K562 (cell line): ENCODE measurements around the gene WDR64. TPM values are rescaled to one million over a fixed set of nuclear protein-coding genes. Genes with fewer than 3 reads are reported as not detected.

Experiments
- ATAC-seq: fragments of 200-7000 bp; cut with Tn5 transposase; 3 replicates; pipeline ENCODE4 v1.9.1; 2020; ENCODE audit warnings: moderate library complexity
- BruUV-seq: library from RNA; stranded (reverse); fragments of 400-500 nt; replicated peaks from 2 replicates; lab custom pipeline; 2021; lab: Mats Ljungman, UMichigan
- CTCF ChIA-PET: fragments of 300-600 bp; formaldehyde crosslinking; extraction: SDS; loops from one replicate; lab custom pipeline; 2021; ENCODE audit warnings: low intra/inter-chr PET ratio; lab: Yijun Ruan, JAX
- POLR2A ChIA-PET: fragments of 300-600, 350-650 bp; sonication (Branson Sonifier 250); formaldehyde crosslinking; extraction: SDS; loops from one replicate; lab custom pipeline; 2021; ENCODE audit warnings: antibody characterized with exemption, inconsistent platforms; lab: Yijun Ruan, JAX
- DNase-seq, 4 experiments: peaks; one replicate each; pipeline versions ENCODE4 v3.0.0 to v3.0.0-alpha.2; 2011 to 2018; ENCODE audit warnings: low spot score in 3 of 4, mixed read lengths in 3 of 4; ENCODE audit errors: extremely low read depth in 1 of 4
- FAIRE-seq: peaks from 2 replicates; lab custom pipeline; 2011; peaks lifted over from hg19 to GRCh38; lab: Jason Lieb, UNC
- H2AFZ ChIP-seq: 2 replicates; pipeline ENCODE4 v1.6.0; 2011; ENCODE audit warnings: low read depth, low read length, control low read depth, inconsistent platforms
- H3K27ac ChIP-seq: fragments of 200-600 bp; 3 replicates; pipeline ENCODE4 v1.8.0; 2011; ENCODE audit warnings: low read depth, mild to moderate bottlenecking, control low read depth, inconsistent platforms, low read length, moderate library complexity, mixed read lengths; ENCODE audit errors: extremely low read depth
- H3K27me3 ChIP-seq, 2 experiments: fragments of 300-600 bp in 1 of 2; 2 replicates in 1 of 2; 3 replicates in 1 of 2; pipeline versions ENCODE4 v1.6.0 to v1.8.0; 2011; ENCODE audit warnings: inconsistent platforms in 2 of 2, low read length in 2 of 2, mild to moderate bottlenecking in 1 of 2, mixed read lengths in 1 of 2, moderate library complexity in 1 of 2; ENCODE audit not compliant: control insufficient read depth in 2 of 2, insufficient read depth in 2 of 2
- H3K36me3 ChIP-seq: fragments of 300-600 bp; 3 replicates; pipeline ENCODE4 v1.8.0; 2011; ENCODE audit warnings: mild to moderate bottlenecking, low read length, inconsistent platforms; ENCODE audit not compliant: control insufficient read depth, insufficient read depth
- H3K4me1 ChIP-seq, 2 experiments: fragments of 200-600 bp in 1 of 2; replicated peaks in 1 of 2; 2 replicates in 1 of 2; 3 replicates in 1 of 2; pipeline versions ENCODE4 v1.5.1 to v1.8.0; 2011; ENCODE audit warnings: inconsistent platforms in 2 of 2, low read length in 2 of 2, mild to moderate bottlenecking in 1 of 2, mixed read lengths in 1 of 2, moderate library complexity in 1 of 2; ENCODE audit not compliant: control insufficient read depth in 2 of 2, insufficient read depth in 2 of 2
- H3K4me2 ChIP-seq: 2 replicates; pipeline ENCODE4 v1.6.1; 2011; ENCODE audit warnings: low read length, control low read depth, inconsistent platforms, mixed read lengths; ENCODE audit not compliant: insufficient read depth
- H3K4me3 ChIP-seq: fragments of 200-600 bp; sonication (generic), shearing (Covaris generic); 2 replicates; pipeline ENCODE4 v1.5.1; 2016; ENCODE audit warnings: control low read depth, inconsistent platforms
- H3K79me2 ChIP-seq: fragments of 200-600 bp; 3 replicates; pipeline ENCODE4 v1.8.0; 2011; ENCODE audit warnings: low read length, inconsistent platforms; ENCODE audit not compliant: control insufficient read depth, insufficient read depth
- H3K9ac ChIP-seq, 2 experiments: 2 replicates each; pipeline versions ENCODE4 v1.6.0 to v1.6.1; 2011; ENCODE audit warnings: low read depth in 2 of 2, low read length in 2 of 2, control low read depth in 1 of 2, inconsistent platforms in 1 of 2, mild to moderate bottlenecking in 1 of 2, mixed read lengths in 1 of 2; ENCODE audit not compliant: insufficient read depth in 1 of 2
- H3K9me1 ChIP-seq: one replicate; pipeline ENCODE4 v1.6.0; 2011; ENCODE audit warnings: inconsistent platforms, mild to moderate bottlenecking, low read length, moderate library complexity; ENCODE audit not compliant: control insufficient read depth, insufficient read depth
- H3K9me3 ChIP-seq: replicated peaks from 2 replicates; pipeline ENCODE4 v1.5.1; 2011; ENCODE audit warnings: low read depth, low read length, inconsistent platforms; ENCODE audit not compliant: control insufficient read depth, insufficient read depth
- H4K20me1 ChIP-seq: replicated peaks from 2 replicates; pipeline ENCODE4 v1.6.1; 2011; ENCODE audit warnings: low read length, inconsistent platforms, mixed read lengths; ENCODE audit not compliant: control insufficient read depth, insufficient read depth
- ARID3A ChIP-seq: IDR thresholded peaks from 2 replicates; pipeline ENCODE4 v1.6.1; 2012; ENCODE audit warnings: low read depth, low read length, improper control_type of control experiment, borderline replicate concordance
- ATF1 ChIP-seq, 2 experiments: fragments of 450-650 bp in 1 of 2; IDR thresholded peaks; 2 replicates each; pipeline ENCODE4 v1.6.1; 2016; ENCODE audit warnings: missing compliant biosample characterization in 1 of 2, missing genetic modification characterization in 1 of 2
- CTCF ChIP-seq, 3 experiments: IDR thresholded peaks in 2 of 3; conservative IDR thresholded peaks in 1 of 3; 2 replicates each; pipeline ENCODE4 v1.5.1; 2011 to 2012; ENCODE audit warnings: low read length in 3 of 3, mild to moderate bottlenecking in 3 of 3, control low read depth in 2 of 3, improper control_type of control experiment in 1 of 3, inconsistent platforms in 1 of 3, low read depth in 1 of 3, mixed read lengths in 1 of 3, moderate library complexity in 1 of 3; ENCODE audit not compliant: insufficient read depth in 2 of 3
- DNMT1 ChIP-seq: fragments of 450-650 bp; IDR thresholded peaks from 2 replicates; pipeline ENCODE4 v1.6.1; 2016; ENCODE audit warnings: antibody characterized with exemption, mild to moderate bottlenecking
- GATAD2B ChIP-seq: fragments of 450-650 bp; IDR thresholded peaks from 2 replicates; pipeline ENCODE4 v1.6.1; 2017; ENCODE audit warnings: mild to moderate bottlenecking, borderline replicate concordance
- HLTF ChIP-seq: fragments of 450-650 bp; IDR thresholded peaks from 2 replicates; pipeline ENCODE4 v1.6.1; 2016
- JUND ChIP-seq, 2 experiments: IDR thresholded peaks; 2 replicates in 1 of 2; 3 replicates in 1 of 2; pipeline ENCODE4 v1.6.1; 2011; ENCODE audit warnings: borderline replicate concordance in 2 of 2, low read depth in 2 of 2, low read length in 2 of 2, improper control_type of control experiment in 1 of 2, missing biosample characterization in 1 of 2, missing genetic modification characterization in 1 of 2, missing genetic modification reagents in 1 of 2
- KLF16 ChIP-seq: IDR thresholded peaks from 2 replicates; pipeline ENCODE4 v1.6.1; 2016; ENCODE audit warnings: antibody characterized with exemption
- MTF1 ChIP-seq: fragments of 250-450 bp; sonication (Bioruptor Pico); IDR thresholded peaks from 2 replicates; pipeline ENCODE4 v1.9.0; 2021; ENCODE audit warnings: moderate library complexity, mild to moderate bottlenecking, inconsistent platforms, borderline replicate concordance
- SIRT6 ChIP-seq: IDR thresholded peaks from one replicate; pipeline ENCODE4 v1.6.1; 2012; ENCODE audit warnings: low read depth, mild to moderate bottlenecking, control low read depth, inconsistent platforms, low read length, moderate library complexity
- U2AF1 ChIP-seq: fragments of 200-400 bp; formaldehyde crosslinking; optimal IDR thresholded peaks from 2 replicates; pipeline ENCODE3; 2017; ENCODE audit warnings: mild to moderate bottlenecking, low read depth, low read length, moderate library complexity
- ZNF384 ChIP-seq: IDR thresholded peaks from 2 replicates; pipeline ENCODE4 v1.6.1; 2012; ENCODE audit warnings: low read depth, low read length, improper control_type of control experiment
- ZNF512 ChIP-seq: IDR thresholded peaks from 2 replicates; pipeline ENCODE4 v1.6.1; 2016; ENCODE audit warnings: missing genetic modification characterization, missing compliant biosample characterization
- WGBS: fragments of 100-300 bp; shearing (Covaris generic); methylation state at CpG from one replicate; pipeline ENCODE4 v1.1.6; 2016; ENCODE audit warnings: low coverage, mixed read lengths; ENCODE audit not compliant: insufficient coverage; ENCODE audit errors: missing lambda C conversion rate; 5-methylcytosine and 5-hydroxymethylcytosine counted together
- in situ Hi-C: fragments of 300-500 bp; cut with MboI; formaldehyde crosslinking; loops from 4 replicates; pipeline ENCODE4 v1.15.0; 2018; ENCODE audit warnings: inconsistent platforms, mixed read lengths
- intact Hi-C: fragments of 100-400 bp; cut with micrococcal nuclease; formaldehyde crosslinking; loops from 2 replicates; pipeline ENCODE4 v1.14.2; 2022
- polyA plus RNA-seq, 8 experiments: library from polyadenylated mRNA; depleted of rRNA in 4 of 8; stranded (reverse) in 5 of 8; unstranded in 3 of 8; fragments of >200 nt; fragmentation: Nextera tagmentation in 2 of 8; fragmentation: Illumina TruSeq in 1 of 8; extraction: Ambion mirVana in 2 of 8; extraction: Trizol in 1 of 8; gene quantifications; 2 replicates each; pipeline versions ENCODE4 v1.2.1 to v1.2.3, GENCODE V29; 2011 to 2014; ENCODE audit warnings: inconsistent platforms in 1 of 8, missing spikeins in 1 of 8
- total RNA-seq, 7 experiments: library from RNA; depleted of rRNA in 6 of 7; stranded (reverse); fragments of >200 nt in 6 of 7; fragmentation: Illumina TruSeq in 2 of 7; extraction: Trizol in 2 of 7; gene quantifications; 2 replicates each; pipeline versions ENCODE4 v1.2.1 to v1.2.3, GENCODE V29; 2011 to 2021; ENCODE audit warnings: low replicate concordance in 1 of 7

The WDR64 gene
- total and polyA plus RNA-seq, 9 of the 15 experiments (the other 6 are each of a cell fraction or from before 2014, with no cell fraction given): 0.06 to 0.29 (median 0.19) TPM; not detected in 5

- no peak overlapping the region for H3K9ac ChIP-seq
- H3K4me1 ChIP-seq: peaks cover 6 to 19% of the 10 kb centered on the region in 2 experiments; a peak in 4 of 5 replicates
- 0% methylated on average over 1 of the region's 1 CpG for WGBS
- no TSS peak for BruUV-seq
- DNase-seq (peak in 2 of 4 experiments; percentile 45 to 77), FAIRE-seq (peak; percentile 74), ATAC-seq (peak; percentile 80)
- H3K27ac ChIP-seq: no peak overlapping the region
- in situ Hi-C loops (loop anchor here (5.0 to 10.0 kb wide), 2 partner anchors 218 to 310 kb away; no protein-coding TSS in a partner anchor), intact Hi-C loops (loop anchor here (1.0 to 10.0 kb wide), 5 partner anchors 65 to 950 kb away; no protein-coding TSS in a partner anchor)
- CTCF ChIA-PET: interaction anchor here (1.1 to 2.6 kb wide), 4 partner anchors 207 to 303 kb away, joined by 4 to 25 read pairs (median 14); partner anchors contain the start of gene KMO
- H3K79me2 ChIP-seq: no peaks in the 10 kb centered on the region
- no peak overlapping the region for H3K4me2 ChIP-seq
- POLR2A ChIA-PET: interaction anchor here (0.6 to 3.2 kb wide), 2 partner anchors 9 to 225 kb away, joined by 3 to 12 read pairs; no protein-coding TSS in a partner anchor
- no peaks in the 10 kb centered on the region for H4K20me1 ChIP-seq
- H3K27me3 ChIP-seq: no peaks in the 10 kb centered on the region
- H3K4me3 ChIP-seq: no peak overlapping the region
- no peaks in the 10 kb centered on the region for H3K9me1 ChIP-seq
- peak overlapping the region; percentile 48; the same call in 1 of the 2 replicates for H2AFZ ChIP-seq
- H3K36me3 ChIP-seq: no peaks in the 10 kb centered on the region
- H3K9me3 ChIP-seq: no peaks in the 10 kb centered on the region
- peak; percentile 87 for TF ChIP-seq ZNF384
- TF ChIP-seq MTF1: no peak
- 0 out of 2 replicates have a peak, but pooled peaks have one; percentile 33 for TF ChIP-seq DNMT1
- peak; percentile 52 for TF ChIP-seq ZNF512 (tag)
- peak; percentile 44; the same call in 1 of the 2 replicates for TF ChIP-seq JUND (IDR thresholded peaks at IDR 0.05; ENCODE audit: borderline replicate concordance, low read depth, low read length)
- TF ChIP-seq JUND (tag; IDR thresholded peaks at IDR 0.05; ENCODE audit: borderline replicate concordance, low read depth, low read length): no peak; the same call in 2 of the 3 replicates
- peak; percentile 54; the same call in 1 of the 2 replicates for TF ChIP-seq GATAD2B
- TF ChIP-seq ARID3A: peak; percentile 80; the same call in 1 of the 2 replicates
- TF ChIP-seq SIRT6: no peak
- TF ChIP-seq CTCF (IDR thresholded peaks at IDR 0.05 in 2 of 3, conservative IDR thresholded peaks at IDR 0.05 in 1 of 3; ENCODE audit: insufficient read depth in 2 of 3, low read depth in 1 of 3, low read length in 3 of 3): peak; percentile 65 to 89 (median 76); a peak in 5 of 6 replicates
- TF ChIP-seq U2AF1: peak; percentile 58
- TF ChIP-seq HLTF: no peak
- TF ChIP-seq ATF1 (CRISPR knock-in tag; IDR thresholded peaks at IDR 0.05): no peak
- TF ChIP-seq ATF1 (tag; IDR thresholded peaks at IDR 0.05): no peak
- 0 out of 2 replicates have a peak, but pooled peaks have one; percentile 47 for TF ChIP-seq KLF16
These were observed 182.8 kb downstream of the WDR64 start for GRCh38 chr1:241834733-241835377.
